ENCODE measurements around the gene LLCFC1. TPM values are rescaled to one million over a fixed set of nuclear protein-coding genes. Genes with fewer than 3 reads are reported as not detected.
"Not testable (repeated sequence)": the region's sequence is repeated elsewhere in the genome, so short reads cannot be mapped to it uniquely, and the experiment has no call there.

LLCFC1 gene
- total RNA-seq, 2 donors from 2014 or later: 6.4 TPM; not detected in 1

DNA sequence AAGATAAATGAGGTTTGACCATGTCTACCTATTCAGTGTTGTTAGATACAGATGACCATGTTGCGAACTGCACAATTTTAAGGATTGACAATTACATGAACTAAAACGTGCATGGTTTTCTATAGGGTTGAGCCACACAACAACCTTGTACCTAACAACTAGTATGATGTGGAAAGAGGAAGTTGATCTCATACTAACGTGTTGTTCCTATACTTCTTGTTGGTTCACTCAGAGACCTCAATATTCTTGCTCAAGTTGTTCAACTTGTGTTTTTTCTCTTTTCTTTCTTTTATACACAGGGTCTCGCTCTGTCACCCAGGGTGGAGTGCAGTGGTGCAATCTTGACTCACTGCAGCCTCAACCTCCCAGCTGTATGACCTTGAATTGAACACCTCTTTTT, 28.9 kb downstream of the LLCFC1 start:
- H3K9me3 ChIP-seq: no peaks in the 10 kb centered on the region
- H3K36me3 ChIP-seq: no peaks in the 10 kb centered on the region
- no peak for DNase-seq (ENCODE audit: low spot score)
- TF ChIP-seq, protein P1, sequence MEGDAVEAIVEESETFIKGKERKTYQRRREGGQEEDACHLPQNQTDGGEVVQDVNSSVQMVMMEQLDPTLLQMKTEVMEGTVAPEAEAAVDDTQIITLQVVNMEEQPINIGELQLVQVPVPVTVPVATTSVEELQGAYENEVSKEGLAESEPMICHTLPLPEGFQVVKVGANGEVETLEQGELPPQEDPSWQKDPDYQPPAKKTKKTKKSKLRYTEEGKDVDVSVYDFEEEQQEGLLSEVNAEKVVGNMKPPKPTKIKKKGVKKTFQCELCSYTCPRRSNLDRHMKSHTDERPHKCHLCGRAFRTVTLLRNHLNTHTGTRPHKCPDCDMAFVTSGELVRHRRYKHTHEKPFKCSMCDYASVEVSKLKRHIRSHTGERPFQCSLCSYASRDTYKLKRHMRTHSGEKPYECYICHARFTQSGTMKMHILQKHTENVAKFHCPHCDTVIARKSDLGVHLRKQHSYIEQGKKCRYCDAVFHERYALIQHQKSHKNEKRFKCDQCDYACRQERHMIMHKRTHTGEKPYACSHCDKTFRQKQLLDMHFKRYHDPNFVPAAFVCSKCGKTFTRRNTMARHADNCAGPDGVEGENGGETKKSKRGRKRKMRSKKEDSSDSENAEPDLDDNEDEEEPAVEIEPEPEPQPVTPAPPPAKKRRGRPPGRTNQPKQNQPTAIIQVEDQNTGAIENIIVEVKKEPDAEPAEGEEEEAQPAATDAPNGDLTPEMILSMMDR (IDR thresholded peaks at IDR 0.05): no peak
- no peak for TF ChIP-seq POLR2AphosphoS5 (IDR thresholded peaks at IDR 0.05)
- TF ChIP-seq POLR2A (IDR thresholded peaks at IDR 0.05): no peak
- no peaks in the 10 kb centered on the region for H3K4me1 ChIP-seq (replicated peaks)
- WGBS: 91% methylated on average over 4 of the region's 4 CpGs
- no peak overlapping the region for H3K27ac ChIP-seq
- intact Hi-C loops (cut with DNase I): no loop called here
- H3K27me3 ChIP-seq (replicated peaks; ENCODE audit: insufficient read depth): no peaks in the 10 kb centered on the region
- no peak overlapping the region for H3K4me3 ChIP-seq

DNA sequence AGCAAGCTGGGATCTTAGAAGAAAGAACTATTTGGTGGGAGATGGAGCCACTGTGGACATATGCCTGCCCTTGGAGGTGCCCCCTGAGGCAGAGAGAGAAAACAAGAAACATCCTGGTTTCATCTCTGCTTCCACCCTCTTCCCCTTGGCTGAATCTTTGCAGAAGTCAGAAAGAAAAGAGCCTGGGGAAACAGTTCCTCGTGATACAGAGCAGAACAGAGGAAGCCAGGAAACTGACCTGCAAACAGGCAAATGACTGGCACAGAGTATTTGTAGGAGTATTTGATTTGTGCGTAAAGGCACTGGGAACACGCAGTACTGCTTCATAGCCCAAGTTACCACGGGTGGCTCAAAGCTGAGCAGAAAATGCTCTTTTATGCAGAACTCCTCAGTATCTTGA, 29.9 kb downstream of the LLCFC1 start:
- H3K9me3 ChIP-seq: no peaks in the 10 kb centered on the region
- intact Hi-C loops (cut with DNase I): no loop called here

DNA sequence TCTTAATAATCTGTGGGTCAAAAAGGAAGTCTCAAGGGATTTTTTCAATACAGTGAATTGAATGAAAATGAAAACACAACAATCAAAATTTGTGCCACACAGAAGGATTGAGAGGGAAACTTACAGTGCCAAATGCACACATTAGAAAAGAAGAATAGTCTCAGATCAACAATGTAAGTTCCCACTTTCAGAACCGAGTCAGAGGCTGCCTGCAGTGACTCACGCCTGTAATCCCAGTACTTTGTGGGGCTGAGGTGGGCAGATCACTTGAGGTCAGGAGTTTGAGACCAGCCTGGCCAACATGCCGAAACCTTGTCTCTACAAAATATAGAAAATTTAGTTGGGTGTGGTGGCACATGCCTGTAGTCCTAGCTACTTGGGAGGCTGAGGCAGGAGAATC, 35.3 kb downstream of the LLCFC1 start:
- no peak overlapping the region for H3K27ac ChIP-seq
- no peaks in the 10 kb centered on the region for H3K27me3 ChIP-seq (replicated peaks; ENCODE audit: insufficient read depth)
- H3K4me1 ChIP-seq (replicated peaks): no peaks in the 10 kb centered on the region
- H3K4me3 ChIP-seq: no peak overlapping the region
- intact Hi-C loops (cut with DNase I): no loop called here
- DNase-seq (ENCODE audit: low spot score): no peak
- no peaks in the 10 kb centered on the region for H3K9me3 ChIP-seq
- TF ChIP-seq POLR2A (IDR thresholded peaks at IDR 0.05) (no peak), POLR2AphosphoS5 (IDR thresholded peaks at IDR 0.05) (no peak)
- TF ChIP-seq, protein P1 (IDR thresholded peaks at IDR 0.05): no peak
- no peaks in the 10 kb centered on the region for H3K36me3 ChIP-seq
- WGBS: 84% methylated on average over 3 of the region's 3 CpGs

More for the DNA sequence above, 29.9 kb downstream of the LLCFC1 start:
- TF ChIP-seq POLR2A (IDR thresholded peaks at IDR 0.05) (no peak), POLR2AphosphoS5 (IDR thresholded peaks at IDR 0.05) (no peak)
- TF ChIP-seq, protein P1 (IDR thresholded peaks at IDR 0.05): no peak
- H3K27me3 ChIP-seq (replicated peaks; ENCODE audit: insufficient read depth): no peaks in the 10 kb centered on the region
- no peaks in the 10 kb centered on the region for H3K36me3 ChIP-seq
- H3K4me1 ChIP-seq (replicated peaks): no peaks in the 10 kb centered on the region
- no peak overlapping the region for H3K27ac ChIP-seq
- H3K4me3 ChIP-seq: no peak overlapping the region
- DNase-seq (ENCODE audit: low spot score): no peak
- WGBS: 52% methylated on average over 4 of the region's 4 CpGs

DNA sequence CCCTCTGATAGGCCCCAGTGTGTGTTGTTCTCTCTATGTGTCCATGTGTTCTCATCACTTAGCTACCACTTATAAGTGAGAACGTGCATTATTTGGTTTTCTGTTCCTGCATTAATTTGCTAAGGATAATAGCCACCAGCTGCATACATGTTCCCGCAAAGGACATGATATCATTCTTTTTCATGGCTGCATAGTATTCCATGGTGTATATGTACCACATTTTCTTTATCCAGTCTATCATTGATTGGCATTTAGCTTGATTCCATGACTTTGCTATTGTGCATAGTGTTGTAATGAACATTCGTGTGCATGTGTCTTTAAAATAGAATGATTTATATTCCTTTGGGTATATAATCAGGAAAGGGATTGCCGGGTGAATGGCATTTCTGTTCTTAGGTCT, 39.1 kb downstream of the LLCFC1 start:
- H3K9me3 ChIP-seq; H3K36me3 ChIP-seq; intact Hi-C loops (cut with DNase I); H3K4me1 ChIP-seq (replicated peaks); H3K27me3 ChIP-seq (replicated peaks; ENCODE audit: insufficient read depth); DNase-seq (ENCODE audit: low spot score); H3K4me3 ChIP-seq; H3K27ac ChIP-seq: not testable (repeated sequence)
- 95% methylated on average over 4 of the region's 4 CpGs for WGBS

DNA sequence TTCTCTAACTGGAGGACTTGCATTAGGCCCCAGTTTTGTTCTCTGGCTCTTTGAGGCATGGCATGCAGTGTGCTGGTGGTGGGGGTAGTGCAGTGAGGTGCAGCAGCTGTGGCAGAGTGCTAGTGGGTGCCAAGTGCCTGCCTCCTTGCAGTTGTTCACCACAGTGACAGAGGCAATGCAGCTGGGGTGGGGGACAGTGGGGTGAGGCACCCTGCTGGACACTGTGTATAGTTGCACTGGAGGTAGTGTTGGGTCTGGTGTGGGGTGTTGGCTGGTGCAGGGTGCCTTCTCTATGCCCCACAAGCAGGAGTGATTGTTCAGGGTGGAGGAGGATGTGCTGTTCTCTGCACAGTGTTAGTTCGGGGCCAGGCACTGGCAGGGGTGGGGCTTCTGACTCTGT, 44.5 kb downstream of the LLCFC1 start:
- WGBS: 85% methylated on average over 1 of the region's 1 CpG
- intact Hi-C loops (cut with DNase I): no loop called here
- no peak for DNase-seq (ENCODE audit: low spot score)
- Histone ChIP-seq H3K4me3 (no peak overlapping the region), H3K36me3 (no peaks in the 10 kb centered on the region), H3K4me1 (replicated peaks) (no peaks in the 10 kb centered on the region), H3K9me3 (no peaks in the 10 kb centered on the region), H3K27me3 (replicated peaks; ENCODE audit: insufficient read depth) (no peaks in the 10 kb centered on the region), H3K27ac (no peak overlapping the region)
- TF ChIP-seq, protein P1 (IDR thresholded peaks at IDR 0.05): no peak
- no peak for TF ChIP-seq POLR2AphosphoS5 (IDR thresholded peaks at IDR 0.05)
- no peak for TF ChIP-seq POLR2A (IDR thresholded peaks at IDR 0.05)
